IMR-90 (cell line): ENCODE measurements around the gene APOA4. TPM values are rescaled to one million over a fixed set of nuclear protein-coding genes. Genes with fewer than 3 reads are reported as not detected.

Experiments used
- ATAC-seq: fragments of 200-7000 bp; cut with Tn5 transposase; 2 replicates; pipeline ENCODE4 v1.9.1; 2020; ENCODE audit warnings: low read depth, mild to moderate bottlenecking, moderate library complexity
- BruUV-seq: library from RNA; stranded (reverse); fragments of 400-500 nt; replicated peaks from 2 replicates; lab custom pipeline; 2021; lab: Mats Ljungman, UMichigan
- CTCF ChIA-PET: fragments of 300-600 bp; formaldehyde crosslinking; extraction: SDS; loops from one replicate; lab custom pipeline; 2021; ENCODE audit warnings: antibody characterized with exemption; lab: Yijun Ruan, JAX
- POLR2A ChIA-PET: fragments of 300-600 bp; sonication (Branson Sonifier 250); formaldehyde crosslinking; loops from one replicate; lab custom pipeline; 2022; ENCODE audit warnings: antibody characterized with exemption; ENCODE audit not compliant: unreplicated experiment; lab: Charles Lee
- DNase-seq: peaks from one replicate; pipeline ENCODE4 v3.0.0; 2013
- H2AFZ ChIP-seq: replicated peaks from 2 replicates; pipeline ENCODE3; 2013; ENCODE audit warnings: low read length, mild to moderate bottlenecking; ENCODE audit not compliant: poor library complexity
- H2AK5ac ChIP-seq: 2 replicates; pipeline ENCODE4 v1.6.1; 2013; ENCODE audit warnings: low read depth, low read length, inconsistent platforms
- H2AK9ac ChIP-seq: replicated peaks from 2 replicates; pipeline ENCODE3; 2013; ENCODE audit warnings: mild to moderate bottlenecking, low read depth, low read length, moderate library complexity; ENCODE audit not compliant: poor library complexity
- H2BK120ac ChIP-seq: 2 replicates; pipeline ENCODE4 v1.6.1; 2013; ENCODE audit warnings: low read depth, low read length, inconsistent platforms
- H2BK15ac ChIP-seq: 3 replicates; pipeline ENCODE4 v1.6.1; 2013; ENCODE audit warnings: low read depth, low read length, inconsistent platforms
- H2BK20ac ChIP-seq: 2 replicates; pipeline ENCODE4 v1.6.1; 2013; ENCODE audit warnings: low read depth, mild to moderate bottlenecking, inconsistent platforms, low read length, moderate library complexity
- H2BK5ac ChIP-seq: 2 replicates; pipeline ENCODE4 v1.6.1; 2013; ENCODE audit warnings: mild to moderate bottlenecking, low read depth, low read length, inconsistent platforms; ENCODE audit not compliant: poor library complexity, severe bottlenecking
- H3K14ac ChIP-seq: replicated peaks from 2 replicates; pipeline ENCODE4 v1.6.1; 2013; ENCODE audit warnings: low read depth, low read length, inconsistent platforms
- H3K18ac ChIP-seq: 2 replicates; pipeline ENCODE4 v1.6.1; 2013; ENCODE audit warnings: low read depth, low read length, control low read depth
- H3K23ac ChIP-seq: 2 replicates; pipeline ENCODE4 v1.6.1; 2013; ENCODE audit warnings: low read depth, low read length, inconsistent platforms
- H3K27ac ChIP-seq: 2 replicates; pipeline ENCODE4 v1.5.1; 2013; ENCODE audit warnings: mild to moderate bottlenecking, control low read depth, low read length; ENCODE audit not compliant: insufficient read depth
- H3K27me3 ChIP-seq: 2 replicates; pipeline ENCODE4 v1.6.1; 2013; ENCODE audit warnings: low read length; ENCODE audit not compliant: control insufficient read depth, insufficient read depth
- H3K36me3 ChIP-seq: 2 replicates; pipeline ENCODE4 v1.6.1; 2013; ENCODE audit warnings: low read length, mixed read lengths; ENCODE audit not compliant: control insufficient read depth, insufficient read depth
- H3K4ac ChIP-seq: 2 replicates; pipeline ENCODE4 v1.6.1; 2013; ENCODE audit warnings: low read depth, low read length, inconsistent platforms
- H3K4me1 ChIP-seq: 2 replicates; pipeline ENCODE4 v1.6.1; 2013; ENCODE audit warnings: low read length, mixed read lengths; ENCODE audit not compliant: control insufficient read depth, insufficient read depth
- H3K4me2 ChIP-seq: 2 replicates; pipeline ENCODE4 v1.6.1; 2013; ENCODE audit warnings: low read depth, mild to moderate bottlenecking, control low read depth, low read length, moderate library complexity
- H3K4me3 ChIP-seq: 2 replicates; pipeline ENCODE4 v1.5.1; 2013; ENCODE audit warnings: low read depth, mild to moderate bottlenecking, control low read depth, low read length, moderate library complexity; ENCODE audit not compliant: insufficient read depth
- H3K56ac ChIP-seq: 2 replicates; pipeline ENCODE4 v1.6.1; 2013; ENCODE audit warnings: low read length, inconsistent platforms; ENCODE audit not compliant: insufficient read depth; ENCODE audit errors: extremely low read depth
- H3K79me1 ChIP-seq, 2 experiments: 2 replicates each; pipeline ENCODE4 v1.6.1; 2013; ENCODE audit warnings: low read length in 2 of 2, inconsistent platforms in 1 of 2, low read depth in 1 of 2
- H3K9ac ChIP-seq: 2 replicates; pipeline ENCODE4 v1.6.1; 2013; ENCODE audit warnings: low read depth, low read length, control low read depth
- H3K9me1 ChIP-seq: 2 replicates; pipeline ENCODE4 v1.6.1; 2013; ENCODE audit warnings: low read length, inconsistent platforms; ENCODE audit not compliant: insufficient read depth
- H3K9me3 ChIP-seq: 2 replicates; pipeline ENCODE4 v1.6.1; 2013; ENCODE audit warnings: low read length; ENCODE audit not compliant: control insufficient read depth, insufficient read depth
- H4K20me1 ChIP-seq: 2 replicates; pipeline ENCODE4 v1.6.1; 2013; ENCODE audit warnings: low read length, inconsistent platforms; ENCODE audit not compliant: insufficient read depth
- H4K5ac ChIP-seq: 2 replicates; pipeline ENCODE4 v1.6.1; 2013; ENCODE audit warnings: mild to moderate bottlenecking, low read depth, low read length, control low read depth
- H4K8ac ChIP-seq, 2 experiments: 2 replicates each; pipeline ENCODE4 v1.6.1; 2013; ENCODE audit warnings: low read depth in 2 of 2, low read length in 2 of 2, control low read depth in 1 of 2, inconsistent platforms in 1 of 2
- H4K91ac ChIP-seq: 2 replicates; pipeline ENCODE4 v1.6.1; 2013; ENCODE audit warnings: low read depth, low read length, inconsistent platforms; ENCODE audit not compliant: insufficient read depth
- BHLHE40 ChIP-seq: fragments of 150-350 bp; IDR thresholded peaks from 2 replicates; pipeline ENCODE4 v1.6.1; 2016; ENCODE audit warnings: mild to moderate bottlenecking, low read depth, low read length
- CEBPB ChIP-seq: IDR thresholded peaks from 2 replicates; pipeline ENCODE4 v1.6.1; 2012; ENCODE audit warnings: low read depth, low read length, improper control_type of control experiment
- CHD1 ChIP-seq: IDR thresholded peaks from 2 replicates; pipeline ENCODE4 v1.6.1; 2012; ENCODE audit warnings: low read depth, low read length, improper control_type of control experiment
- MAFK ChIP-seq: IDR thresholded peaks from 2 replicates; pipeline ENCODE4 v1.6.1; 2012; ENCODE audit warnings: low read depth, low read length, improper control_type of control experiment
- MAZ ChIP-seq: IDR thresholded peaks from 2 replicates; pipeline ENCODE4 v1.6.1; 2012; ENCODE audit warnings: low read depth, mild to moderate bottlenecking, low read length, improper control_type of control experiment, moderate library complexity, borderline replicate concordance
- POLR2A ChIP-seq: IDR thresholded peaks from 2 replicates; pipeline ENCODE4 v1.6.1; 2012; ENCODE audit warnings: mild to moderate bottlenecking, low read depth, low read length
- RCOR1 ChIP-seq: IDR thresholded peaks from 2 replicates; pipeline ENCODE4 v1.6.1; 2012; ENCODE audit warnings: mild to moderate bottlenecking, low read length, improper control_type of control experiment; ENCODE audit not compliant: insufficient replicate concordance
- RFX5 ChIP-seq: IDR thresholded peaks from 2 replicates; pipeline ENCODE4 v1.8.0; 2012; ENCODE audit warnings: low read depth, mild to moderate bottlenecking, low read length, moderate library complexity
- SMC3 ChIP-seq: fragments of 150-350 bp; IDR thresholded peaks from 2 replicates; pipeline ENCODE4 v1.6.1; 2016; ENCODE audit warnings: low read depth, mild to moderate bottlenecking, antibody characterized with exemption, low read length, moderate library complexity
- WGBS, 2 experiments: methylation state at CpG; one replicate each; pipeline versions ENCODE4 v1.1.5 to v1.1.7; 2013; ENCODE audit warnings: missing lambda C conversion rate in 2 of 2; ENCODE audit not compliant: insufficient read length in 1 of 2; ENCODE audit errors: extremely low coverage in 2 of 2; 5-methylcytosine and 5-hydroxymethylcytosine counted together
- dilution Hi-C: fragments of 300-500 bp; cut with HindIII; formaldehyde crosslinking; loops from one replicate; pipeline ENCODE4 v1.14.3; 2018; ENCODE audit warnings: low sequenced_read_pairs; ENCODE audit not compliant: unreplicated experiment
- in situ Hi-C: fragments of 300-500 bp; cut with MboI; formaldehyde crosslinking; loops from 3 replicates; pipeline ENCODE4 v1.14.3; 2019; ENCODE audit warnings: low sequenced_read_pairs, inconsistent platforms, mixed read lengths
- intact Hi-C: fragments of 100-400 bp; cut with micrococcal nuclease; formaldehyde crosslinking; loops from 2 replicates; pipeline ENCODE4 v1.10.0; 2022
- polyA plus RNA-seq, 3 experiments: library from polyadenylated mRNA; depleted of rRNA; stranded (reverse); fragments of >200 nt; gene quantifications; 2 replicates each; pipeline ENCODE4 v1.2.3, GENCODE V29; 2012; ENCODE audit warnings: low replicate concordance in 1 of 3
- total RNA-seq: library from RNA; depleted of rRNA; stranded (reverse); fragments of >200 nt; gene quantifications from 2 replicates; pipeline ENCODE4 v1.2.3, GENCODE V29; 2012
- TF ChIP-seq, protein P1 (sequence below): conservative IDR thresholded peaks from 2 replicates; pipeline ENCODE4 v1.5.1; 2012; ENCODE audit warnings: mild to moderate bottlenecking, low read depth, low read length, improper control_type of control experiment
- TF ChIP-seq, protein P2 (sequence below): fragments of 150-350 bp; IDR thresholded peaks from 2 replicates; pipeline ENCODE4 v1.6.1; 2016; ENCODE audit warnings: low read depth, mild to moderate bottlenecking, low read length, moderate library complexity, borderline replicate concordance

APOA4 gene
- total and polyA plus RNA-seq, 2 of the 4 experiments (the other 2 are of a cell fraction) = not detected

GRCh38 chr11:116788975-116789374 lies 34.1 kb downstream of the APOA4 start:
- Histone ChIP-seq H3K56ac (no peak overlapping the region), H3K36me3 (peaks cover 21% of the 10 kb centered on the region), H3K9me3 (no peaks in the 10 kb centered on the region), H3K27ac (no peak overlapping the region), H4K5ac (no peak overlapping the region), H2BK120ac (no peak overlapping the region), H3K4me3 (no peak overlapping the region), H2AK5ac (no peak overlapping the region), H4K8ac (peak overlapping the region; percentile 96 to 98; a peak in 2 of 4 replicates), H3K9me1 (peaks cover 24% of the 10 kb centered on the region), H3K23ac (0 out of 2 replicates have a peak overlapping the region, but pooled peaks have one; percentile 10), H3K4ac (no peak overlapping the region), H2AK9ac (peak overlapping the region; percentile 28), H2BK15ac (no peak overlapping the region), H3K9ac (no peak overlapping the region), H2BK20ac (no peak overlapping the region; the same call in 1 of the 2 replicates), H3K14ac (no peak overlapping the region), H4K91ac (0 out of 2 replicates have a peak overlapping the region, but pooled peaks have one; percentile 75), H2AFZ (no peak overlapping the region), H3K27me3 (no peaks in the 10 kb centered on the region), H2BK5ac (no peak overlapping the region), H3K4me2 (no peak overlapping the region), H3K4me1 (peaks cover 6% of the 10 kb centered on the region), H3K18ac (no peak overlapping the region), H3K79me1 (peaks cover 37 to 46% of the 10 kb centered on the region in 2 experiments), H4K20me1 (0 out of 2 replicates have a peak, but pooled peaks cover 4% of the 10 kb centered on the region)
- CTCF ChIA-PET = no interaction called here
- no TSS peak for BruUV-seq
- dilution Hi-C loops (no loop called here), intact Hi-C loops (loop anchor here (1.0 kb wide), 1 partner anchor 47 kb away; no protein-coding TSS in a partner anchor), in situ Hi-C loops (loop anchor here (5.0 kb wide), 1 partner anchor 443 kb away; the partner anchor contains the start of genes PCSK7 and RNF214)
- POLR2A ChIA-PET = no interaction called here
- DNase-seq (no peak), ATAC-seq (no peak)
- TF ChIP-seq, protein P1, sequence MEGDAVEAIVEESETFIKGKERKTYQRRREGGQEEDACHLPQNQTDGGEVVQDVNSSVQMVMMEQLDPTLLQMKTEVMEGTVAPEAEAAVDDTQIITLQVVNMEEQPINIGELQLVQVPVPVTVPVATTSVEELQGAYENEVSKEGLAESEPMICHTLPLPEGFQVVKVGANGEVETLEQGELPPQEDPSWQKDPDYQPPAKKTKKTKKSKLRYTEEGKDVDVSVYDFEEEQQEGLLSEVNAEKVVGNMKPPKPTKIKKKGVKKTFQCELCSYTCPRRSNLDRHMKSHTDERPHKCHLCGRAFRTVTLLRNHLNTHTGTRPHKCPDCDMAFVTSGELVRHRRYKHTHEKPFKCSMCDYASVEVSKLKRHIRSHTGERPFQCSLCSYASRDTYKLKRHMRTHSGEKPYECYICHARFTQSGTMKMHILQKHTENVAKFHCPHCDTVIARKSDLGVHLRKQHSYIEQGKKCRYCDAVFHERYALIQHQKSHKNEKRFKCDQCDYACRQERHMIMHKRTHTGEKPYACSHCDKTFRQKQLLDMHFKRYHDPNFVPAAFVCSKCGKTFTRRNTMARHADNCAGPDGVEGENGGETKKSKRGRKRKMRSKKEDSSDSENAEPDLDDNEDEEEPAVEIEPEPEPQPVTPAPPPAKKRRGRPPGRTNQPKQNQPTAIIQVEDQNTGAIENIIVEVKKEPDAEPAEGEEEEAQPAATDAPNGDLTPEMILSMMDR = no peak
- TF ChIP-seq RFX5 = no peak
- no peak for TF ChIP-seq MAFK
- no peak for TF ChIP-seq CHD1
- no peak for TF ChIP-seq BHLHE40
- TF ChIP-seq CEBPB = no peak
- no peak for TF ChIP-seq MAZ
- no peak for TF ChIP-seq POLR2A
- no peak for TF ChIP-seq SMC3
- TF ChIP-seq, protein P2, sequence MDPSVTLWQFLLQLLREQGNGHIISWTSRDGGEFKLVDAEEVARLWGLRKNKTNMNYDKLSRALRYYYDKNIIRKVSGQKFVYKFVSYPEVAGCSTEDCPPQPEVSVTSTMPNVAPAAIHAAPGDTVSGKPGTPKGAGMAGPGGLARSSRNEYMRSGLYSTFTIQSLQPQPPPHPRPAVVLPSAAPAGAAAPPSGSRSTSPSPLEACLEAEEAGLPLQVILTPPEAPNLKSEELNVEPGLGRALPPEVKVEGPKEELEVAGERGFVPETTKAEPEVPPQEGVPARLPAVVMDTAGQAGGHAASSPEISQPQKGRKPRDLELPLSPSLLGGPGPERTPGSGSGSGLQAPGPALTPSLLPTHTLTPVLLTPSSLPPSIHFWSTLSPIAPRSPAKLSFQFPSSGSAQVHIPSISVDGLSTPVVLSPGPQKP = no peak
- no peak for TF ChIP-seq RCOR1
- no CpG with 5 or more reads among the region's 4 CpGs for WGBS, 2 experiments
